HepG2 (cell line): ENCODE data around the gene TMEM131L. TPM values are rescaled to one million over a fixed set of nuclear protein-coding genes. Genes with fewer than 3 reads are reported as not detected.

ENCODE experiments used
- ATAC-seq: fragments of 200-7000 bp; cut with Tn5 transposase; 3 replicates; pipeline ENCODE4 v1.9.1; 2020; ENCODE audit warnings: mild to moderate bottlenecking, moderate library complexity
- BruUV-seq: library from RNA; stranded (reverse); fragments of 400-500 nt; replicated peaks from 2 replicates; lab custom pipeline; 2021; lab: Mats Ljungman, UMichigan
- CTCF ChIA-PET: fragments of 300-600 bp; formaldehyde crosslinking; extraction: SDS; loops from one replicate; lab custom pipeline; 2021; ENCODE audit warnings: low total read pairs, inconsistent platforms, low intra/inter-chr PET ratio; lab: Yijun Ruan, JAX
- POLR2A ChIA-PET: fragments of 350-600 bp; sonication (Branson Sonifier 250); formaldehyde crosslinking; loops from one replicate; lab custom pipeline; 2020; ENCODE audit warnings: antibody characterized with exemption, inconsistent platforms; lab: Yijun Ruan, JAX
- DNase-seq: peaks from one replicate; pipeline ENCODE4 v3.0.0-alpha.2; 2015; ENCODE audit warnings: low spot score
- FAIRE-seq: peaks from 3 replicates; lab custom pipeline; 2011; peaks lifted over from hg19 to GRCh38; lab: Jason Lieb, UNC
- H2AFZ ChIP-seq: one replicate; pipeline ENCODE4 v1.6.1; 2011; ENCODE audit warnings: low read length, inconsistent platforms
- H3K27ac ChIP-seq: fragments of 300-600 bp; 3 replicates; pipeline ENCODE4 v1.8.0; 2011; ENCODE audit warnings: mixed run types, mild to moderate bottlenecking, mixed read lengths, low read length, inconsistent platforms; ENCODE audit not compliant: insufficient read depth; ENCODE audit errors: extremely low read length
- H3K27me3 ChIP-seq, 2 experiments: fragments of 200-600 bp in 1 of 2; 2 replicates in 1 of 2; 3 replicates in 1 of 2; pipeline versions ENCODE4 v1.6.0 to v1.8.0; 2011; ENCODE audit warnings: low read length in 2 of 2, mild to moderate bottlenecking in 2 of 2, moderate library complexity in 2 of 2, inconsistent platforms in 1 of 2; ENCODE audit not compliant: insufficient read depth in 2 of 2, control insufficient read depth in 1 of 2
- H3K36me3 ChIP-seq, 2 experiments: fragments of 200-600 bp in 1 of 2; replicated peaks in 1 of 2; 2 replicates in 1 of 2; 3 replicates in 1 of 2; pipeline versions ENCODE4 v1.5.1 to v1.8.0; 2011; ENCODE audit warnings: low read length in 2 of 2, inconsistent platforms in 1 of 2; ENCODE audit not compliant: insufficient read depth in 2 of 2, control insufficient read depth in 1 of 2
- H3K4me1 ChIP-seq: 2 replicates; pipeline ENCODE4 v1.5.1; 2012; ENCODE audit warnings: low read length, inconsistent platforms; ENCODE audit not compliant: insufficient read depth
- H3K4me2 ChIP-seq: 2 replicates; pipeline ENCODE4 v1.6.0; 2011; ENCODE audit warnings: low read depth, low read length, inconsistent platforms
- H3K4me3 ChIP-seq, 3 experiments: fragments of 200-600 bp in 1 of 3; sonication (generic), shearing (Covaris generic) in 1 of 3; replicated peaks in 1 of 3; 2 replicates each; pipeline ENCODE4 v1.5.1; 2011 to 2016; ENCODE audit warnings: low read length in 3 of 3, inconsistent platforms in 2 of 3, low read depth in 2 of 3, mild to moderate bottlenecking in 2 of 3, control low read depth in 1 of 3, mixed read lengths in 1 of 3; ENCODE audit not compliant: insufficient read depth in 1 of 3
- H3K79me2 ChIP-seq: one replicate; pipeline ENCODE4 v1.6.1; 2011; ENCODE audit warnings: low read length, inconsistent platforms; ENCODE audit not compliant: insufficient read depth
- H3K9ac ChIP-seq: 2 replicates; pipeline ENCODE4 v1.6.0; 2011; ENCODE audit warnings: mild to moderate bottlenecking, low read depth, low read length, inconsistent platforms; ENCODE audit not compliant: insufficient read depth
- H3K9me3 ChIP-seq: 2 replicates; pipeline ENCODE4 v1.5.1; 2012; ENCODE audit warnings: mild to moderate bottlenecking, low read length
- H4K20me1 ChIP-seq: 2 replicates; pipeline ENCODE4 v1.6.0; 2011; ENCODE audit warnings: inconsistent platforms, mild to moderate bottlenecking, low read length, moderate library complexity; ENCODE audit not compliant: insufficient read depth
- E2F1 ChIP-seq: sonication (generic); formaldehyde crosslinking; IDR thresholded peaks from 2 replicates; pipeline ENCODE4 v1.5.0; 2020; ENCODE audit warnings: missing genetic modification reagents
- ELF4 ChIP-seq: sonication (generic); formaldehyde crosslinking; IDR thresholded peaks from 2 replicates; pipeline ENCODE4 v1.5.0; 2020; ENCODE audit warnings: missing genetic modification reagents, mild to moderate bottlenecking, moderate library complexity, borderline replicate concordance
- KAT7 ChIP-seq: IDR thresholded peaks from 2 replicates; pipeline ENCODE4 v1.6.1; 2018; ENCODE audit warnings: borderline replicate concordance, missing compliant biosample characterization
- MBD4 ChIP-seq: IDR thresholded peaks from 2 replicates; pipeline ENCODE4 v1.6.1; 2012; ENCODE audit warnings: low read length, inconsistent platforms, borderline replicate concordance
- MED8 ChIP-seq: sonication (generic); formaldehyde crosslinking; IDR thresholded peaks from 2 replicates; pipeline ENCODE4 v1.8.1; 2023; ENCODE audit warnings: mild to moderate bottlenecking, missing genetic modification reagents; ENCODE audit not compliant: insufficient replicate concordance
- MYC ChIP-seq: sonication (generic); formaldehyde crosslinking; IDR thresholded peaks from 2 replicates; pipeline ENCODE4 v1.9.0; 2021; ENCODE audit warnings: missing genetic modification reagents, borderline replicate concordance
- NFKBIZ ChIP-seq: IDR thresholded peaks from 2 replicates; pipeline ENCODE4 v1.6.1; 2018; ENCODE audit warnings: missing genetic modification reagents, missing compliant biosample characterization
- NFYC ChIP-seq: IDR thresholded peaks from 2 replicates; pipeline ENCODE4 v1.6.1; 2016; ENCODE audit warnings: missing genetic modification reagents, missing compliant biosample characterization
- NR3C1 ChIP-seq: sonication (generic); formaldehyde crosslinking; IDR thresholded peaks from 2 replicates; pipeline ENCODE4 v1.4.0; 2020; ENCODE audit warnings: missing genetic modification reagents
- PHF8 ChIP-seq: sonication (generic); formaldehyde crosslinking; IDR thresholded peaks from 2 replicates; pipeline ENCODE4 v1.5.0; 2020; ENCODE audit warnings: missing genetic modification reagents
- SNAPC4 ChIP-seq: sonication (generic); formaldehyde crosslinking; IDR thresholded peaks from 2 replicates; pipeline ENCODE4 v1.4.0; 2020; ENCODE audit warnings: mild to moderate bottlenecking, missing genetic modification reagents
- TARDBP ChIP-seq: sonication (generic); formaldehyde crosslinking; IDR thresholded peaks from 2 replicates; pipeline ENCODE4 v1.8.0; 2022; ENCODE audit warnings: mild to moderate bottlenecking, missing genetic modification reagents
- TSC22D2 ChIP-seq: sonication (generic); formaldehyde crosslinking; IDR thresholded peaks from 2 replicates; pipeline ENCODE4 v1.5.1; 2020; ENCODE audit warnings: missing genetic modification reagents, mild to moderate bottlenecking, borderline replicate concordance
- ZBTB1 ChIP-seq: sonication (generic); formaldehyde crosslinking; IDR thresholded peaks from 2 replicates; pipeline ENCODE4 v1.4.0; 2020; ENCODE audit warnings: missing genetic modification reagents, borderline replicate concordance
- ZNF281 ChIP-seq: sonication (generic); formaldehyde crosslinking; IDR thresholded peaks from 2 replicates; pipeline ENCODE4 v1.4.0; 2020; ENCODE audit warnings: missing genetic modification reagents, borderline replicate concordance
- ZNF576 ChIP-seq: sonication (generic); formaldehyde crosslinking; IDR thresholded peaks from 2 replicates; pipeline ENCODE4 v1.4.0; 2020; ENCODE audit warnings: mild to moderate bottlenecking, missing genetic modification reagents
- ZSCAN30 ChIP-seq: sonication (generic); formaldehyde crosslinking; IDR thresholded peaks from 2 replicates; pipeline ENCODE4 v1.5.0; 2020; ENCODE audit warnings: mild to moderate bottlenecking, missing genetic modification reagents
- WGBS: methylation state at CpG from one replicate; pipeline ENCODE4 v1.1.6; 2017; ENCODE audit warnings: low lambda C conversion rate; 5-methylcytosine and 5-hydroxymethylcytosine counted together
- in situ Hi-C: cut with HindIII; loops from 2 replicates; pipeline ENCODE4 v1.10.0; 2017; ENCODE audit warnings: low pct_unique_long_range_greater_than_20kb; ENCODE audit not compliant: extremely low pct_ligation_motif_present
- intact Hi-C: fragments of 100-400 bp; cut with micrococcal nuclease; formaldehyde crosslinking; loops from one replicate; pipeline ENCODE4 v1.10.0; 2022; ENCODE audit not compliant: unreplicated experiment
- polyA plus RNA-seq, 8 experiments: library from polyadenylated mRNA; depleted of rRNA in 3 of 8; stranded (reverse) in 7 of 8; unstranded in 1 of 8; fragments of >200 nt; fragmentation: Illumina TruSeq in 4 of 8; extraction: Trizol in 4 of 8; gene quantifications; 2 replicates each; pipeline versions ENCODE4 v1.2.1 to v1.2.3, GENCODE V29; 2011 to 2016; ENCODE audit warnings: low read depth in 4 of 8, missing spikeins in 1 of 8, mixed read lengths in 1 of 8; ENCODE audit not compliant: insufficient read depth in 1 of 8
- total RNA-seq, 5 experiments: library from RNA; depleted of rRNA; stranded (reverse); fragments of >200 nt; fragmentation: Illumina TruSeq; extraction: Trizol; gene quantifications; 2 replicates each; pipeline ENCODE4 v1.2.3, GENCODE V29; 2016; ENCODE audit warnings: low read depth in 1 of 5

TMEM131L gene
- total and polyA plus RNA-seq, 2 of the 13 experiments (the other 11 are each of a cell fraction or from before 2014, with no cell fraction given): 2.2 to 4.5 TPM

GRCh38 chr4:153458969-153459368 is 7.2 kb upstream of the TMEM131L start:
- Histone ChIP-seq H3K4me3 (no peak overlapping the region), H3K27me3 (no peaks in the 10 kb centered on the region), H3K9me3 (no peaks in the 10 kb centered on the region), H3K27ac (no peak overlapping the region), H3K9ac (no peak overlapping the region), H3K79me2 (no peaks in the 10 kb centered on the region), H3K4me1 (no peaks in the 10 kb centered on the region), H2AFZ (no peak overlapping the region), H3K4me2 (no peak overlapping the region), H3K36me3 (no peaks in the 10 kb centered on the region), H4K20me1 (no peaks in the 10 kb centered on the region)
- CTCF ChIA-PET: no interaction called here
- POLR2A ChIA-PET: no interaction called here
- DNase-seq (no peak), ATAC-seq (no peak), FAIRE-seq (no peak)
- in situ Hi-C loops (no loop called here), intact Hi-C loops (no loop called here)
- TF ChIP-seq NR3C1 (no peak), MBD4 (no peak), NFKBIZ (no peak), ELF4 (CRISPR knock-in tag) (no peak), ZBTB1 (CRISPR knock-in tag) (no peak), ZNF576 (CRISPR knock-in tag) (no peak), ZSCAN30 (CRISPR knock-in tag) (no peak), SNAPC4 (no peak), NFYC (CRISPR knock-in tag) (no peak), E2F1 (CRISPR knock-in tag) (no peak), TARDBP (CRISPR knock-in tag) (no peak), ZNF281 (CRISPR knock-in tag) (no peak), PHF8 (CRISPR knock-in tag) (no peak), MYC (CRISPR knock-in tag) (no peak), KAT7 (CRISPR knock-in tag) (no peak), TSC22D2 (CRISPR knock-in tag) (no peak), MED8 (no peak)
- BruUV-seq: no TSS peak
- WGBS: 0% methylated on average over 1 of the region's 1 CpG
